Measurements from ENCODE around the gene HES1. TPM values are rescaled to one million over a fixed set of nuclear protein-coding genes. Genes with fewer than 3 reads are reported as not detected.
A peak's percentile ranks its signal among the peaks of the same experiment; 100 is the strongest.

Gene HES1
- total RNA-seq, 2 donors from 2014 or later = 29.3 to 60.5 TPM

GRCh38 chr3:194129581-194130133, 6.3 kb upstream of the HES1 start:
- no peak for TF ChIP-seq CTCF (IDR thresholded peaks at IDR 0.05)
- no peaks in the 10 kb centered on the region for H3K9me3 ChIP-seq
- H3K36me3 ChIP-seq = no peaks in the 10 kb centered on the region
- peaks cover 15 to 45% of the 10 kb centered on the region in 2 donors for H3K4me1 ChIP-seq (ENCODE audit: control insufficient read depth in 1 of 2, low read depth in 2 of 2)
- ATAC-seq (ENCODE audit: insufficient number of reproducible peaks, low FRiP score, low read depth) (no peak), DNase-seq (ENCODE audit: low spot score) (no peak)
- H3K27me3 ChIP-seq (replicated peaks; ENCODE audit: insufficient read depth) = no peaks in the 10 kb centered on the region
- peak overlapping the region; percentile 5 for H3K4me3 ChIP-seq
- H3K27ac ChIP-seq = peak overlapping the region in 1 of 2 donors; percentile 11

DNA sequence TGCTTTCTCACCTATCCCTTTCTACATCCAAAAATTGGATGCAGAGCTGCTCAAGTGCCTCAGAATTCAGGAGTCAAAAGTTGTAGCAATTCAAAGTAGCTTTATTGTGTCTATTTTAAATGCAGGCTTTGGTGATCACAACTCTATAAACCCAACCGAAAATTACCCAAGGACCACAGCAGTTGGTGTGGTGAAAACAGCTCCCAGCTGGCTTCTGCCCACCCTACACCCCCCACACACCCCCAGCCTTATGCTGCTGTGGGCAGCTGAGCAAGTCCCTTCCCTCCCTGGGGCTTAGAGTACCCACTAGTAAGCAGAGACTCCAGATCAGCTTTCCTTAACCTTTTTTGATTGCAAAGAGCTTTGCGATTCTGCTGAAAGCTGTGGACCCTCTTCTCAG, 5.8 kb upstream of the HES1 start:
- DNase-seq (ENCODE audit: low spot score) = no peak
- no peak for ATAC-seq (ENCODE audit: insufficient number of reproducible peaks, low FRiP score, low read depth)
- H3K27ac ChIP-seq = peak overlapping the region in 1 of 2 donors; percentile 11

DNA sequence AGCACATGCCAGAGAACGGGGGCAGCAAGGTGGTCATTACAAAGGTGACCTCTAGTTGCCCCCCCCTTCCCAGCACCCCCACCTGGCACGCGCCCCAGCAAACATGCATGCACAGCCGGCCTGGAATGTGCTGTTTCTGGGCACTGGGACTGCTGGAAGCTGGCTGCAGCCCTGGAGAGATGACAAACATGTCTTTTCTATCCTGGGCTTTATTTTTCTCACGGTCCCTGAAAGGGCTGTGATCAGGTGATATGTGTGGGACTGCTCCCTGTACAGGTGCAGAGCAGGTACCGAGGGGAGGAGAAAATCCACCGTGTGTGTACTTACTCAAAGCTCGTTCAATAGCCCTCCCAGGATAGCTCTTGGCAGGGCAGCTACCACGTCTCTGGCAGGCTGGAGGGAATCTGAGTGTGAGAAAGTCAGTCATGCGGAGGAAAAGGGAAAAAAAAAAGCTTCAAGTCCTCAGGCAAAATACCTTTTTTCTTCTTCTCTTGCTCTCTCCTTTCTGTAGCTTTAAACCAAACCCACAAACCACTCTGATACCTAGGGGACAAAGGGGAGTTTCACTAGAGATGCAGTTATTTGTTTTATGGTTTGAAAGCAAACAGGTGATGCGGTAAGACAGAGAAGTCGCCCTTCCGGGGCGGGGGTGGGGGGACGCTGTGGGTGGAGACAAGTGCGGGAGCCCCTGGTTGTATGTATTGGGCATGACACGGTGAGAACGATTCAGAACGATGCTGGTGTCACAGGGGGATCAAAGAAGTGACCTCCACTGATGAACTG, 5.0 kb upstream of the HES1 start:
- Histone ChIP-seq H3K4me3 (peak overlapping the region; percentile 46), H3K36me3 (no peaks in the 10 kb centered on the region), H3K27ac (peak overlapping the region in 1 of 2 donors; percentile 44), H3K27me3 (replicated peaks; ENCODE audit: insufficient read depth) (no peaks in the 10 kb centered on the region), H3K9me3 (no peaks in the 10 kb centered on the region), H3K4me1 (ENCODE audit: control insufficient read depth in 1 of 2, low read depth in 2 of 2) (peaks cover 15 to 49% of the 10 kb centered on the region in 2 donors)
- ATAC-seq (ENCODE audit: insufficient number of reproducible peaks, low FRiP score, low read depth) (no peak), DNase-seq (ENCODE audit: low spot score) (no peak)
- no peak for TF ChIP-seq CTCF (IDR thresholded peaks at IDR 0.05)

More for the DNA sequence above, 5.8 kb upstream of the HES1 start:
- Histone ChIP-seq H3K9me3 (no peaks in the 10 kb centered on the region), H3K4me1 (ENCODE audit: control insufficient read depth in 1 of 2, low read depth in 2 of 2) (peaks cover 15 to 45% of the 10 kb centered on the region in 2 donors), H3K36me3 (no peaks in the 10 kb centered on the region), H3K4me3 (no peak overlapping the region), H3K27me3 (replicated peaks; ENCODE audit: insufficient read depth) (no peaks in the 10 kb centered on the region)
- TF ChIP-seq CTCF (IDR thresholded peaks at IDR 0.05) = no peak

GRCh38 chr3:194132465-194133286, 3.3 kb upstream of the HES1 start:
- ATAC-seq (ENCODE audit: insufficient number of reproducible peaks, low FRiP score, low read depth) (no peak), DNase-seq (ENCODE audit: low spot score) (no peak)
- Histone ChIP-seq H3K9me3 (no peaks in the 10 kb centered on the region), H3K36me3 (no peaks in the 10 kb centered on the region), H3K4me3 (no peak overlapping the region), H3K27me3 (replicated peaks; ENCODE audit: insufficient read depth) (no peaks in the 10 kb centered on the region), H3K27ac (no peak overlapping the region), H3K4me1 (ENCODE audit: control insufficient read depth in 1 of 2, low read depth in 2 of 2) (peaks cover 15 to 49% of the 10 kb centered on the region in 2 donors)
- no peak for TF ChIP-seq CTCF (IDR thresholded peaks at IDR 0.05)
